ENCODE measurements around the gene MYO3A. TPM values are rescaled to one million over a fixed set of nuclear protein-coding genes. Genes with fewer than 3 reads are reported as not detected.
"Not testable (repeated sequence)": the region's sequence is repeated elsewhere in the genome, so short reads cannot be mapped to it uniquely, and the experiment has no call there.

The MYO3A gene
- total RNA-seq, 1 donor from 2014 or later = not detected

DNA sequence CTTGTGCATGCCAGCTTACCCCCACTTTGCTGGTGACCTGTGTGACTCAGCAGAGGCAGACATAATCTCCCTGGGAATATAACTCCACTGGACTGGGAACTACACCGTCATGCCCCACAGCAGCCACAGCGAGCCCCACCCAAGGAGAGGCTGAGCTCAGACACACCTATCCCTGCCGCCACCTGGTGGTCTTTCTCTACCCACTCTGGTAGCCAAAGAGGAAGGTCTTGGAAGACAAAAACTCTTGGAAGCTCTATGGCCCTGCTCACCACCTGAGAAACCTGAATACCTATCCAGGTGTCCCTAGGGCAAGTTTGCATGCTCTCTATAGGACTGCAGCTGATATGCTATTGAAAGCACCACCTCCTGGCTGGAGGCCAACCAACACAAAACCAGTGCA, 48.1 kb downstream of the MYO3A start:
- no peak for DNase-seq (ENCODE audit: low read depth)

DNA sequence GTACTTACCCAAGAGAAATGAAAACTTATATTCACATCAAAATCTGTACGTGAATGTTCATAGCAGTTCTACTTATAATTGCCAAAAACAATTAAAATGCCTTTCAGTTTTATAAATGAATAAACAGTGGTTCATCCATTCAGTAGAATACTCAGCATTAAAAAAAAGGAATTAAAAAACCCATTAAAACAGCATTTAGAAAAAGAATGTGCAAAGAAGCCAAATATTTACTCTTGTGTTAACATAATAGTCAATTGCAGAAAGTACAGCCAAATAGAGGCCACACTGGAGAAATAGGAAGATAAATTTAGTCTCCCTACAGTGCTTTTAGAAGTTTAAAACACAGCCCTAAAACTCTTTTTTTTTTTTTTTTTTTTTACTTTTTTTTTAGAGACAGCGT, 54.6 kb downstream of the MYO3A start:
- no peak for DNase-seq (ENCODE audit: low read depth)

DNA sequence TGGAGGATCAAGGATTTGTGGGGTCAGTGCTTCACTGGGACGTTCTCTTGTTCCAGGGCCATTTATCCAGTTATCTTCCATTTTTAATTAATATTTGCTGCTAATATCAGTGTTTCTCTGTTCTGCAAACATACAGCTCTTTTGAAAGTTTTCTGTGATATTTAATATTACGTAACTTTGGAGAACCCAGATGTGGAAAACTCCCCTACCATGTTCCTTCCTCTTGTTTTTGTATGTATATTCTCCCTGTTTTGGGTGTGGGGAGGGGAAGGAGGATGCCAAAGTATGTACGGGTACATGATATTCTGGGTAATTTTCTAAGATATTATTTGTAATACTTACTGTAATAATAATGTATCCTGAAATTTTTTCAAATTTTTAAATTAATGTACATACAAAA, 55.9 kb downstream of the MYO3A start:
- no peak for DNase-seq (ENCODE audit: low read depth)

DNA sequence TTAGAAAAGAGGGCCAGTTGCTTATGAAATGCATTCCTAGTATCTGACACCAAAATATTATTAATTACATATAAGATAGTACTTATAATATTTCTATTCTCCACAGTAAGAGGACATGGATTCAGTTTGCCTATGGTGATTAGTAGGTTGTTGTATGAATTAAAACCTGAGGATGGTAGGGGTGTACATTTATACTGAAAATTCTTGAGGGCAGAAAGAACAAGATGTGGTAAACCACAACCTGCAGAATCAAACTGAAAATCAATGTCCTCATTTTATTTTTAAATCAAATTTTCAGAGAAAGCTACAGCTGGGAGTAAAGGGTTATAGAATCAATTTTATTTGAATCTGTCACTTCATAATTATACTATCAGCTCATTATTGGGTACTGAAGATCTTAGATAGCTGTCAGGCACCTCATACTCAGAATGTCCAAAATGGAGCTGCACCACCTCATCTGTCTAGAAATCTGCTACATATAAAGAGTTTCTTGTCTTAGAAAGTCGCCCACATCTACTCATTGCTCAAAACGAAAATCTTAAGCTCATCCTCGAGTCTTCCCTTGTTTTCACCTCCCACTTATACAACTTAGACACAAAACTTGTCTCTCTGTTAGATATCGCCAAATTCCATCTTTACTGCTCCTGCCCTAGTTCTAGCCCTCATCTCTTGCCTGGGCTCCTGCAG, 65.4 kb downstream of the MYO3A start:
- no peak for DNase-seq (ENCODE audit: low read depth)

DNA sequence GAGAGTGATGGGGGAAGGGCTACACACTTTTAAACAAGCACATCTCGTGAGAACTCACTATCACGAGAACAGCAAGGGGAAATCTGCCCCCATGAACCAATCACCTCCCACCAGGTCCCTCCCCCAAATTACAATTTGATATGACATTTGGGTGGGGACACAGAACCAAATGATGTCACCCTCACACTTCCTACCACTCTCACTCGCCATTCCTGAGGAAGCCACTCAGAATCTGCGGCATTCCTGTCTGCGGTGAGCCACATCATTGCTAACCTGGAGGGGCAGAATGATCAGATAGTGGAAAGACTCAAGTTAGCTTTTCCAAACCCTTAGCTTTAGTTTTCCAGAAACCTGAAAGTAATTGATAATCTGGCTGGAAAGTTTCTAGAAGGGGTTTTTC, 66.9 kb downstream of the MYO3A start:
- no peak for DNase-seq (ENCODE audit: low read depth)

DNA sequence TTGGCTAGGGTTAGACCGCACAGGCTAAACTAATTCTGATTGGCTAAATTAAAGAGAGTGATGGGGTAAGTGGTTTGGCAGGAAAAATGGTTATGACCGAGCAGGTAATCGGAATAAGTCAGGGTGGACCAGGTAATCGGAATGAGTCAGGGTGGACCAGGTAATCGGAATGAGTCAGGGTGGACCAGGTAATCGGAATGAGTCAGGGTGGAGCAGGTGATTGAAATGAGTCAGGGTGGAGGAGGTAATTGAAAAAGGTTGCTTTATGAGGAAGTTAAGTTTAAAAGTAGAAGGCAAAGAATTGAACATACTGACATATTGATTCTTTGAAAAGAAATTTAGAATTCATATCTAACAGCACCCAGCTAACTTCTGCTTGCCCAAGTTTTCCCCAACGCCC, 68.4 kb downstream of the MYO3A start:
- DNase-seq (ENCODE audit: low read depth) = not testable (repeated sequence)

DNA sequence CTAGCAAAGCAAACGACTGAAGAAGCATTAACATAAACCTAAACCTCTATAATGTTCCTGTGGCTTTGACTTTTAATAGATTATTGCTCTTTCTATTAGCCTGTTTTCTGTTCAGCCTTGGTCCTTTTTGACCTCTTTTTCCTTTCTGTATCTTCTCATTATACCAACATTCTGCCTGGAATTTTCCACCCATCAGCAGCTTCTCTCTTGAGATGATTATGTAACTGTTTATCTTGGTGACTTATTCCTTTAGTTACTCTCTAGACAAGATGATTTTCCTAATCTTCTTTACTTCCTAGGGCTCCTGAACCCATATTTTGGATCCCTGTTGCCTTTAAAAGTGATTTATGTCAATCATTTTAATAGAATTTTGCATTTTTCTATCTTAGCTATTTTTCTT, 81.1 kb downstream of the MYO3A start:
- DNase-seq (ENCODE audit: low read depth) = no peak

DNA sequence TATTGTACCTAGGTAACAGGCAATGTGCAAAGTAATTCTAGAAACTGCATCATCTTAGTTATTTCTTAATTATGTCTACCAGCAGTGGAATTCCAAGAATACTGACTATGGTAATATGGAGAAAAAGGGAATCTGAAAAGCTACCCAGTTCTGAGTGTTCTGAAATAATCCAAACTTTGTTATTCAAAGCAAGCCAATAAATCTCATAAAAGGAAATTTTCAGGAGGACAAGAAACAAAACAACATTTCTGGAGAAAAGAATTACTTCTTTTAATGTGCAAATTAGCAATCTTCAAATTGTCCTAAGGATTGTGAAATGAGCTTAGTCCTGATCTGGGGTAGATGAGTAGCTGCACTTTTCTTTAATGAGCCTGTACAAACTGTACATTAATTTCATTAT, 88.8 kb downstream of the MYO3A start:
- no peak for DNase-seq (ENCODE audit: low read depth)

DNA sequence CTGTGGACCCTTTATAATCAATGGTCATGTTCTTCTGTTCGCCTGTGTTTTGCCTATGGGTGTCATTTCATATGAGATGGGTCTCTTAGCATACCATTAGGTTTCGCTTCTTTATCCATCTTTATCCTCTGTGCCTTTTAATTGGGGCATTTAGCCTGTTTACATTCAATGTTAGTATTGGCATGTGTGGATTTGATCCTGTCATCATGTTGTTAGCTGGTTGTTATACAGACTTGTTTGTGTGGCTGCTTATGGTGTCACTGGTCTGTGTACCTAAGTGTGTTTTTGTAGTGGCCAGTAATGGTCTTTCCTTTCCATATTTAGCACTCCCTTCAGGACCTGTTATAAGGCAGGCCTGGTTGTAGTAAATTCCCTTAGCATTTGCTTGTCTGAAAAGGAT, 90.3 kb downstream of the MYO3A start:
- no peak for DNase-seq (ENCODE audit: low read depth)

DNA sequence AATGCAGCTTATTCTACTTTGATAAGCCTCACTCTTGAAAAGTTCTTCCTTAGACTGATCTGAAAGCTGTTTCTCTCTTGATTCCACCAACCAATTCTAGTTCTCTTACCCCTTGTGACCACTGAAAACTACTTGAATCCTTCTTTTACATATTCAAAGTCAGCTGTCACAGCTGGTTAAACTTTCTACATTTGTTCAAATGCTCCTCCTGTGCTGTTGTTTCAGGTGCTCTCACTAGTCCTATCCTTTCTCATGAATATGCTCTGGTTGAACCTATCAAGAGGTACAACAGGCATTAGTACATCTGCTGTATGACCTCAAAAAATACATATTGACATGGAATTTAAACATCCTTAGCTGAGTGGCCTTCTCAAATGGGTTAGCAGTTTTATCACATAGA, 91.5 kb downstream of the MYO3A start:
- DNase-seq (ENCODE audit: low read depth) = no peak

DNA sequence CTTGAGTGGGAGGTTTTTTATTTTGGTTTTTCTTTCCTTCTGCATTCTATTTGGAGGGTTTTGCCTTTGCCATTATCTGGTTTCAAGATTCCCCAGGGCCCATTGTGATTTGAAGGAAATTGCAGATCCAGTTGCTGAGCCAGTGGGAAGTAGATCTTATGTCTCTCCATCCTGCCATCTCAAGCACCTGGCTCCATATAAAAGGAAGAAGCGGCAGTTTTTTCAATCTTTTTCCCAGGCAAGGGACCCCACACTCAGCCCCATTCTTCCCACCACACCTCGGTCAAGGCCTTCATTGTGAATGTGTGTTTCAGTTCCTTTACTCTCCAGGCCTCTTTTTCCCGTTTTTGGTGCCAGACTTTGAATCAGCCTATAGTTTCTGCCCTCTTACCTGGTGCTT, 95.8 kb downstream of the MYO3A start:
- no peak for DNase-seq (ENCODE audit: low read depth)

DNA sequence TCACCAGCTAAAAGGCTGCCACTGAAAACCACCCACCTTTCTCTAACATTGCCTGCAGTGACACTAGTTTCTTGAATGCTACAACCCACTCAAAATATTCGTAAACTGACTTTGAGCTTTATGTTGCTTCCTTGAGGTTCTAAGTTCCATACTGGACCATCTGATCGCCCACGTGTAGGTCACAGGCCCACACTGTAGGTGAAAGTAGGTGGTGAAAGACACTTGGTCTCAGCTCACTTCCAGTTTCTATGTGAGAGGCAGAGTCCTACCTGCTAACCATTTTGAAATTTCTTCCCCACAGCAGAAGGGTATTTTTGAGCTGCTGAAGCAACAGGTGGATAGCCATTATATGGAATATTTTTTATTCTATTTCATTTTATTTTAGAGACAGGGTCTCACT, 97.3 kb downstream of the MYO3A start:
- no peak for DNase-seq (ENCODE audit: low read depth)

DNA sequence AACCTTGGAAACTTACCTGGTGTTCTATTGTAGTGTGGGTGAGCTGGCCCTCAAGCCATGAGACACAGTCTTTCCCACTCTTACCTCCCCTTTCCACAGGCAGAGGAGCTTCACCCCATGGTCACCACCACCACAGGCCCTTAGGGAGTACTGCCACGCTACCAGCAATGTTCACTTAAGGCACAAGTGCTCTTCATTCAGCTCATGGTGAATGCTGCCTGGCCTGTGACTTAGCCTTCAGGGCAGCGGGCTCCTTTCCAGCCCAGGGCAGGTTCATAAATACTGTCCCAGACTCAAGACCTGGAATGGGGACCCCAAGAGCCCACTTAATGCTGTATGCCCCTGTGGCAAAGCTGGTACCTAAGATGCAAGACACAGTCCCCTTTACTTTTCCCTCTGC, 109.4 kb downstream of the MYO3A start:
- DNase-seq (ENCODE audit: low read depth) = no peak

DNA sequence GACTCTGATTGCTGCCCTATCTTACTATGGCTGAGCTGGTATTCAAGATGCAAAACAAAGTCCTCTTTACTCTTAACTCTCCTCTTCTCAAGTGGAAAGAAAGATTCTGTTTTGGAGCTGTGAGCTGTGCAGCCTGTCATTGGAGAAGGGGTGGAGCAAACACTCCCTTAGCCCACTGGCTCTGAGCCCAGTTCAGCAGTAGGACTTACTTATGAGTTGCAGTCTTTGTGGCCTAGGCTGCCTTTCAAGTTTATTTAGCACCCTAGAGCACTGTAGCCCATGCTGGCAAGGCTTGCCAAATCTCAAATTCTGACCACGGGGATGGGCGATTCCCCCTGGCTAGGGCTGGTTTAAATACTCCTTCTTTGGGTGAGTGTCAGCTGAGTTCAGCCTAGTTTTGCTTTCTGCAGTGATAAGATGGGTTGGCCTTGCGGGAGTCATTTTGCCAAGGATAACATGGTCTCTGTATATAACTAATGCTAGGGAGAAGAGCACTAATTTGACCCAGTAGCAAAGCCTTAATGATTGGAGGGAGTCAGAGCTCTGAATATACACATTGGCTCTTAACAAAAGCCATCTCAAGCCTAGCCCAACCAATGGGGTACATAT, 110.2 kb downstream of the MYO3A start:
- no peak for DNase-seq (ENCODE audit: low read depth)

DNA sequence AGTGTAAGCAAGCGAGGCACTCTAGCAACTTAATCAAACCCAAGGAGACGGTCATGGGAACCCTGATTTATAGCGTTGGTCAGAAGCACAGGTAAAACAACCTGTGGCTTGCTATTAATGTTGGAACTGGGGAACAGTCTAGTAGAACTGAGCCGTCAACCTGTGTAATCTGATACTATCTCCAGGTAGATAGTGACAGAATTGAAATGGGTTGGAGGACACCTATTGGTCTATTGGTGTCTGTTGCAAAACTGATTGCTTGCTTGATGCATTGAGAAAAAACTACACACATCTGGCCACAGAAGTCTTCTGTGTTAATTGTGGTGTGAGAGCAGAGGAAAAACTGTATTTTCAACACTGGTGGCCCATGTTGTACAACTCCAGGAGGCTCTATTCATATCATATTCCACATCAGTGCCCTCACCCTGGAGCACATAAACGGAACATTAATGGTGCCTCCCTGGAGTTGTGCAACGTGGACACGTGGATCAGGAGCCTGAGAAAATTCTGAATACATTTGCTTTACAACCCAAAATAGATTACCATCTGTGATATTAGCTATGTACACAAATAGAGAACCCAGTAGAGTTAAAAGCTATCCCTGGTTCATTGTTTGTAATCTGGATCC, 112.2 kb downstream of the MYO3A start:
- no peak for DNase-seq (ENCODE audit: low read depth)

DNA sequence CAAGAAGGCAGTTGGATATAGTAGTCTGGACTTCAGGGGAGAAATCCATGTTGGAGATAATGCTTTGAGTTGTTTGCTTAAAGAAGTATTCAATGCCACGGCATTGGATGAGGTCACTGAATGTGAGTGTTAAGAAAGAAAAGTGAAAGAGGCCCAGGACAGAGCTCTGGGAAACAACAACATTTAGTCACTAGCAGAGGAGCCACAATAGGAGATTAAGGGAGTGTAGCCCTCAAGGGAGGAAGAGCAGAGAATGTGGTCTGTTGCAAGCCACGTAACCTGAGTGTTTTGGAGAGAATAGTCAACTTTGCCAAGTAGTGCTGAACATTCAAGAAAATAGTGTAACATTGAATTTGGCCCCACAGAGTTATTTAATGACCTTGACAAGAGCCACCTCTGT, 114.7 kb downstream of the MYO3A start:
- no peak for DNase-seq (ENCODE audit: low read depth)

DNA sequence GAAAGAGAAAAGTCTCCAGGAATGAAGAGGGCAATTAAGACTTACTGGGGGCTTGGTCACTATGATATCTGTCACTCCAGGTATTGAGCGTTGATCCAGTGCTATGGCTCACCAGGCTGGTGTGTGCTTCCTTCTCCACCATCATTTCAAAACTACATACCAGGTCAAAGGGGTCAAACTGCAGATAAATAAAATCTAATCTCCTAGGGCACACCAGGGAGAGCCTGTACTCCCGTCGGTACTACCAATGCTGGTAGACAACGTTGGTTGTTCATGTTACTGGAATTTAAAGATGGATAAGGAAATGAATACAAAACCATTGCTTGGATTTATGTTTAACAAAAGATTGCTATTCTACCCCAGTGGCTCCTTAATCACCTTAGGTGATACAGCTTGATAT, 118.3 kb downstream of the MYO3A start:
- no peak for DNase-seq (ENCODE audit: low read depth)

DNA sequence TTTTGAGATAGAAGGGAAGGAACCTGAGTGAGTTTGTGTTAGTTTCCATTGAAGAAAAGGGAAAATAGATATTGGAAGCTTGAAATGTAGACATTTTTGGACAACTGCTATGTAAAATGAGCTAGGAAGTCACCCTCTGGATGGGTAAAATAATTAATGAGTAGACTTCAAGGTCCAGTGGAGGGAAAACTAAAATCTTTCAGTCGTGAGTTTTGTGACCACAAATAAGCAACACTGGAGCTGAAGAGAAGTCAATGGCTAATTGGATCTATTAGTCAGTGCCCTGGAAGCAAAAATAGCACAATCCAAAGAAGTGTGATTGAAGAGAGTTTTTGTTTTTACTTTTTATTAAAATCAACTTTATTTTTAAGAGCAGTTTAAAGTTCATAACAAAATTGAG, 123.4 kb downstream of the MYO3A start:
- DNase-seq (ENCODE audit: low read depth) = no peak

DNA sequence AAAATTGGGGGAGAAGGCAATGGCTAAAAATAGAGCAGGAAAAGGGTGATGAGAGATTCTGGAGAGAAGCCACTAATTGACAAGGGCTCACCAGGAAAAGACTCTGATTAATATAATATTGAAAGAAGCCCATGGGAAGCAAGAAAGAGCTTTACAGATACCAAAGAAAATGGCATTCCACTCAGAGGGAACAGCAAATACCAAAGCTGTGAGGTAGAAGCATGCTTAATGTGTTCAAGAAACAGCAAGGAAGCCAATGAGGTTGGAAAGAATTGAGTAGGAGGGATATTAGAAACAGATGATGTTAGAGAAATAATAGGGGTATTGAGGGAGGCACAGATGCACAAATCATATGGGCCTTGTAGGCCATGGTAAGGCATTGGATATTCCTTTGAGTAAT, 130.1 kb downstream of the MYO3A start:
- no peak for DNase-seq (ENCODE audit: low read depth)

DNA sequence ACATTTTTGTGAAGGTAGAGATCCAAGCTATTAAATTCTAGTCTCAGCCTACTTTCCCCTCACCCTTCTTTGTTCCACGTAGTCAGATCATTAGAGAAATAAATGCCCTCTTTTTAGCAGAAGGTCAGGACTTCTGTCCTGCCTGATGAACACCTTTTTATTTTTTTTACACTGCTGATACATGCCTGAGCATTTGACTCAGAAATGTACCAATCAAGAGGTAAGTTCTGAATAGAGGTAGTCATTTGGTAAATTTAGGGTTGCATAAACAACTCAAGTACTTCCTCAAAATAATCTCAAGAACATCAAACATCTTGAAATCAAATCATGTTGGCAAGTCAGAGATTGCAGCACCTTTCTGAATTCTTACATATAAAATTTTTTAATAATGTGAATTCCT, 133.7 kb downstream of the MYO3A start:
- no peak for DNase-seq (ENCODE audit: low read depth)

DNA sequence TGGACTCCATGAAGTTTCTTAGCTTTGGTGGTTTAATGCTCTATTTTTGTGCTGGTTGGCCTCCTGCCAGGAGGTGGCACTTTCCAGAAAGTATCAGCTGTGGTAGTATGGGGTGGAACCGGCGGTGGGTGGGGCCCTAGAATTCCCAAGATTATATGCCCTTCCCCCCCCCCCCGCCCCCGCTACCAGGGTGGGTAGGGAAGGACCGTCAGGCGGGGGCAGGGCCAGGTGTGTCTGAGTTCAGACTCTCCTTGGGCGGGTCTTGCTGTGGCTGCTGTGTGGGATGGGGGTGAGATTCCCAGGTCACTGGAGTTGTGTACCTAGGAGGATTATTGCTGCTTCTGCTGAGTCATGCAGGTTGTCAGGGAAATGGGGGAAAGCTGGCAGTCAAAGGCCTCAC, 146.9 kb downstream of the MYO3A start:
- not testable (repeated sequence) for DNase-seq (ENCODE audit: low read depth)

DNA sequence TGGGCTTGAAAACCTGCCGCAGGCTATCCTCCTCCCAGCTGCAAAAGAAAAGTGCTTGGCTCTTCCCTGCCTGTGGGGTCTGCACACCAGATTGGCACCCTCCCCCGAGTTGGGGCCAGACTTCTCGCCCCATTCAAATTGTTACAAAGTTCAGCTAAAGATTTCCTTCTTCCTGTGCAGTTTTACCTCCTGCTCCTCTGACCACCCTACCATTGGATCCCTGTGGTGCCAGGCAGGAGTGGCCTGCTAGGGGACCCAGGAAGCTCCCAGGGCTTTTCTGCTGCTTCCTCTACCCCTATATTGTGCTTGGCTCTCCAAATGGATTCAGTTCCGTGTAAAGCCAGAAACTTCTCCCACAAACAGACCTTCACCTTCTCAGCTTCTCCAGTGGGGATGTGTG, 147.4 kb downstream of the MYO3A start:
- no peak for DNase-seq (ENCODE audit: low read depth)

DNA sequence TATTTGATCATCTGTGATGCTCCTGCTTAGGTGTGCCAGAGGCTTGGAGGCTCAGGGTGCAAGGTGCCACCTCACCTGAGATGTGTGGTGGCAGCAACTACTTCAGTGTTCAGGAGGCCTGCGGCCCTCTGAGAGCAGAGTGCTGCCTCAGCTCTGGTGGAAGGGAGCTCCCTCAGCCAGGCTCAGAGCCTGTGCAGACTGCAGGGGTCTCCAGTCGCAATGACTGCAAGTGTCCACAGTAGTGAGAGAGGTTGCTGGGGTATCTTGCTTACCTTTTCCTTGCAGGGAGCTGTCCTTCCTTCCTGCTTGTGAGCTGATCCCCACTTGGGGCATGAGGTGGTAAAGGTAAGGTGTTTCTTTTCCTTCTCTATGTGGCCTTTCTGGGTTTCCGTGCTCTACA, 151.5 kb downstream of the MYO3A start:
- no peak for DNase-seq (ENCODE audit: low read depth)
